B cell (primary cell): ENCODE data around the gene RNF213.

Source experiments
- EZH2 ChIP-seq: IDR thresholded peaks from 2 replicates; pipeline ENCODE4 v1.6.1; 2012; ENCODE audit warnings: borderline replicate concordance, low read depth, mild to moderate bottlenecking, moderate library complexity, low read length; ENCODE audit not compliant: insufficient read depth, poor library complexity, severe bottlenecking
- TF ChIP-seq, protein P1 (sequence below): fragments of 200-600 bp; IDR thresholded peaks from one replicate; pipeline ENCODE4 v1.8.0; 2022; ENCODE audit warnings: antibody characterized with exemption, mild to moderate bottlenecking

DNA sequence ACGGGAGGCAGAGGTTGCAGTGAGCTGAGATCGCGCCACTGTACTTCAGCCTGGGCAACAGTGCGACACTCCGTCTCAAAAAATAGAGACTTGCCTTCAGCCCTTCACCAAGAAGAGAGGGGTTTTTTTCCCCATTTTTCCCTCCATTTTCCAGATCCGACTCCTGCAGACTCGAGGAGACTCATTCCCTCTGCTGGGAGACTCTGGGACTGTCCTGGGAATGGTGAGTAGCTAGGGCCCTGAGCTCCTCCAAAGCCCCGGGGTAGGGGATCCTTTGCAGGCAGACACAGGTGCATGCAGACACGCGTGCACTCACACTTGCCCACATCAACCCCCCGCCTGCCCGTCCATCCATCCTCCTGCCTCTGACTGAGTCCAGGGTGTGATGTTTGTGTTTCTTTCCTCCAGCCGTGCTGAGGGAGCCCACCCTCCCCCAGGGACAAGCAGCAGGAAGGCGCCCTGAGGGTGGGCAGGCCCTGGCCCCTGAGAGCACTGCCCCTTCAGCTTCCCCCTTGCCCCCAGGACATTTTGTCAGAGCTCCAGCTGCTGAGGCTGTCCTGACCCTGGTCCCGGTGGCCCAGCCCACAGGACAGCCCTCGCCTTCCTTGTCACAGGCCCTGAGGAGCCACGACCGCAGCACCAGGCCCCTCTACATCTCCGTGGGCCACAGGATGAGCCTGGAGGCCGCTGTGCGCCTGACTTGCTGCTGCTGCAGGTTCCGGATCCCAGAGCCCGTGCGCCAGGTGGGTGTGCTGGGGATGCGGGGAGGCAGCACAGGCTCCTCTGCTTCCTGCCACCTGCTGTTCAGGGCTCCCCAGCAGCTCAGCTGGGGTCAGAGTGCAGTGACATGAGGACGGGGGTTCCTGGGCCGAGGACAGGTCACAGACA, 164.5 kb downstream of the RNF213 start:
- TF ChIP-seq EZH2, result no peak
- TF ChIP-seq, protein P1, sequence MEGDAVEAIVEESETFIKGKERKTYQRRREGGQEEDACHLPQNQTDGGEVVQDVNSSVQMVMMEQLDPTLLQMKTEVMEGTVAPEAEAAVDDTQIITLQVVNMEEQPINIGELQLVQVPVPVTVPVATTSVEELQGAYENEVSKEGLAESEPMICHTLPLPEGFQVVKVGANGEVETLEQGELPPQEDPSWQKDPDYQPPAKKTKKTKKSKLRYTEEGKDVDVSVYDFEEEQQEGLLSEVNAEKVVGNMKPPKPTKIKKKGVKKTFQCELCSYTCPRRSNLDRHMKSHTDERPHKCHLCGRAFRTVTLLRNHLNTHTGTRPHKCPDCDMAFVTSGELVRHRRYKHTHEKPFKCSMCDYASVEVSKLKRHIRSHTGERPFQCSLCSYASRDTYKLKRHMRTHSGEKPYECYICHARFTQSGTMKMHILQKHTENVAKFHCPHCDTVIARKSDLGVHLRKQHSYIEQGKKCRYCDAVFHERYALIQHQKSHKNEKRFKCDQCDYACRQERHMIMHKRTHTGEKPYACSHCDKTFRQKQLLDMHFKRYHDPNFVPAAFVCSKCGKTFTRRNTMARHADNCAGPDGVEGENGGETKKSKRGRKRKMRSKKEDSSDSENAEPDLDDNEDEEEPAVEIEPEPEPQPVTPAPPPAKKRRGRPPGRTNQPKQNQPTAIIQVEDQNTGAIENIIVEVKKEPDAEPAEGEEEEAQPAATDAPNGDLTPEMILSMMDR, result no peak
